ENCODE data around the gene TTC9C. TPM values are rescaled to one million over a fixed set of nuclear protein-coding genes. Genes with fewer than 3 reads are reported as not detected.
A peak's percentile ranks its signal among the peaks of the same experiment; 100 is the strongest.

The TTC9C gene
- total RNA-seq, 1 experiment from 2014 or later = 48.7 TPM

DNA sequence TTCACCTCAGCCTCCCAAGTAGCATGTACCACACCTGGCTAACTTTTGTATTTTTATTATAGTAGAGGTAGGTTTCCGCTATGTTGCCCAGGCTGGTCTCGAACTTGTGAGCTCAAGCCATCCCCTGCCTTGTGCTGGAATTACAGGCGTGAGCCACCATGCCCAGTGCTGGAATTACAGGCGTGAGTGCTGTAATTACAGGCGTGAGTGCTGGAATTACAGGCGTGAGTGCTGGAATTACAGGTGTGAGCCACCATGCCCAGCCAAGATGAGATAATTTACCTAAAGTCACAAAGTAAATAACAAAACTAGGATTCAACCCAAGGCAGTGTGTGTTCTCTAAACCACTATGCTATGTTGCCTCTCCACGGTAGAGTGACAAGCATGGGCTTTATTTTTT is 45.8 kb upstream of the TTC9C start:
- ChIA-PET POLR2A (interaction anchor here (0.6 kb wide), 1 partner anchor 11 kb away, joined by 3 read pairs; the partner anchor contains the start of gene UQCC3), CTCF (no interaction called here)
- ATAC-seq (no peak), DNase-seq (ENCODE audit: low spot score) (no peak)
- Mint-ChIP-seq H3K4me1 (peaks cover 12% of the 10 kb centered on the region), H3K36me3 (peaks cover 7% of the 10 kb centered on the region), H3K4me3 (no peak overlapping the region), H3K27ac (no peak overlapping the region), H3K9me3 (no peaks in the 10 kb centered on the region), H3K27me3 (ENCODE audit: low read depth) (no peaks in the 10 kb centered on the region)
- TF ChIP-seq ZNF423 (CRISPR knock-in tag; IDR thresholded peaks at IDR 0.05) (no peak), NFATC4 (CRISPR knock-in tag; IDR thresholded peaks at IDR 0.05) (no peak), JAZF1 (CRISPR knock-in tag; IDR thresholded peaks at IDR 0.05) (no peak), ZNF396 (CRISPR knock-in tag; IDR thresholded peaks at IDR 0.05; ENCODE audit: borderline replicate concordance) (no peak)
- TF ChIP-seq, protein P1, sequence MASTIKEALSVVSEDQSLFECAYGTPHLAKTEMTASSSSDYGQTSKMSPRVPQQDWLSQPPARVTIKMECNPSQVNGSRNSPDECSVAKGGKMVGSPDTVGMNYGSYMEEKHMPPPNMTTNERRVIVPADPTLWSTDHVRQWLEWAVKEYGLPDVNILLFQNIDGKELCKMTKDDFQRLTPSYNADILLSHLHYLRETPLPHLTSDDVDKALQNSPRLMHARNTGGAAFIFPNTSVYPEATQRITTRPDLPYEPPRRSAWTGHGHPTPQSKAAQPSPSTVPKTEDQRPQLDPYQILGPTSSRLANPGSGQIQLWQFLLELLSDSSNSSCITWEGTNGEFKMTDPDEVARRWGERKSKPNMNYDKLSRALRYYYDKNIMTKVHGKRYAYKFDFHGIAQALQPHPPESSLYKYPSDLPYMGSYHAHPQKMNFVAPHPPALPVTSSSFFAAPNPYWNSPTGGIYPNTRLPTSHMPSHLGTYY (CRISPR knock-in tag; IDR thresholded peaks at IDR 0.05) = no peak

DNA sequence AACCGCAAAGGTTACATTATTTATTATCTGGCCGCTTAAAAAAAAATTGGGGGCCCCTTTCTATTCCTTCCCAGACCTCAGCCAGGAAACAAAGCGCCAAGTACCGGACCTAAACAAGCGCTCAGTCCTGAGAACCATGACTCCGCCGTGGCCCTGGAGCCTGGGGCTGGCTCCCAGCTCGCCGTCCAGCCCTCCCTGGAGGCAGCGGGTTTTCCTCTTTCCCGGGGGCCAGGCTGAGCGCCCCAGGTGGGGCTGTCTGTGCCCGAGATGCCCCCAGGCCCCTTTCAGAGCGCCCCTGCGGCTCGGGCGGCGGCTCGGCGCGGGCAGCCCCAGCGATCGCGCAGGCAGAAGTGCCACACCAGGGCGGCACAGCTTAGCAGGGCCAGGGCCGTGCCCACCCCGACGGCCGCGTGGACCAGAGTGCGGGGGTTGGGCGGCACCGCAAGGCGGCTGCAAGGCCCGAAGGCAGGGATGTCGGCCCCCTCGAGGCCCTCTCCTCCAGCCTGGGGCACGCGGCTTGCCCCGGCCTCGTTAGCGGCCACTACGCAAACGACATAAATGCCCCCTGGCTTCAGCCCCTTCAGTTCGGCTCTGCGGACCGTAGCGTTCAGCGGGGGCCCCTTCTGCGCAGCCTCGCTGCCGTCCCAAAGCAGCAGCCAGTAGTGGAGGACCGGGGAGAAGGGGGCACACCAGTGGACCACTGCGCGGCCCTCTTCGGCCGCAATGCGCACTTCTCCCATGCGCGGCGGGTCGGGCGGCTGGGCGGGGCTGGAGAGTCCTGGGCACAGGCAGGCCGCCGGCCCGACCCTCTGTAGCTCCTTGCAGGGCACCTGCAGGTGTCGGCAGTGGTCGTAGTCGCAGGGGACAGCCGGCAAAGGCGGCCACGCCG is 40.5 kb upstream of the TTC9C start:
- POLR2A ChIA-PET = interaction anchor here (0.6 to 2.2 kb wide), 6 partner anchors 16 to 249 kb away, joined by 3 to 9 read pairs (median 8); partner anchors contain the start of genes BSCL2, C11orf98, CSKMT and GNG3
- peaks cover 18% of the 10 kb centered on the region for H3K36me3 Mint-ChIP-seq
- CTCF ChIA-PET = interaction anchor here (0.9 to 3.0 kb wide), 4 partner anchors 16 to 145 kb away, joined by 3 to 10 read pairs (median 5); partner anchors contain the start of genes HNRNPUL2, LBHD1 and TMEM179B
- ATAC-seq = peak; percentile 65
- peak overlapping the region; percentile 47; the same call in 1 of the 2 replicates for H3K27ac Mint-ChIP-seq
- TF ChIP-seq, protein P2, sequence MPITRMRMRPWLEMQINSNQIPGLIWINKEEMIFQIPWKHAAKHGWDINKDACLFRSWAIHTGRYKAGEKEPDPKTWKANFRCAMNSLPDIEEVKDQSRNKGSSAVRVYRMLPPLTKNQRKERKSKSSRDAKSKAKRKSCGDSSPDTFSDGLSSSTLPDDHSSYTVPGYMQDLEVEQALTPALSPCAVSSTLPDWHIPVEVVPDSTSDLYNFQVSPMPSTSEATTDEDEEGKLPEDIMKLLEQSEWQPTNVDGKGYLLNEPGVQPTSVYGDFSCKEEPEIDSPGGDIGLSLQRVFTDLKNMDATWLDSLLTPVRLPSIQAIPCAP (CRISPR knock-in tag; IDR thresholded peaks at IDR 0.05) = no peak
- TF ChIP-seq CREB1 (CRISPR knock-in tag; IDR thresholded peaks at IDR 0.05) (no peak), GTF2I (CRISPR knock-in tag; conservative IDR thresholded peaks at IDR 0.05) (no peak), FOXP1 (CRISPR knock-in tag; IDR thresholded peaks at IDR 0.05; ENCODE audit: borderline replicate concordance) (peak; percentile 50; the same call in 1 of the 2 replicates), RORB (CRISPR knock-in tag; IDR thresholded peaks at IDR 0.05) (no peak), ZBTB21 (CRISPR knock-in tag; IDR thresholded peaks at IDR 0.05; ENCODE audit: borderline replicate concordance) (no peak)
- TF ChIP-seq, protein P3, sequence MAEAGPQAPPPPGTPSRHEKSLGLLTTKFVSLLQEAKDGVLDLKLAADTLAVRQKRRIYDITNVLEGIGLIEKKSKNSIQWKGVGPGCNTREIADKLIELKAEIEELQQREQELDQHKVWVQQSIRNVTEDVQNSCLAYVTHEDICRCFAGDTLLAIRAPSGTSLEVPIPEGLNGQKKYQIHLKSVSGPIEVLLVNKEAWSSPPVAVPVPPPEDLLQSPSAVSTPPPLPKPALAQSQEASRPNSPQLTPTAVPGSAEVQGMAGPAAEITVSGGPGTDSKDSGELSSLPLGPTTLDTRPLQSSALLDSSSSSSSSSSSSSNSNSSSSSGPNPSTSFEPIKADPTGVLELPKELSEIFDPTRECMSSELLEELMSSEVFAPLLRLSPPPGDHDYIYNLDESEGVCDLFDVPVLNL (CRISPR knock-in tag; IDR thresholded peaks at IDR 0.05; ENCODE audit: borderline replicate concordance, low read depth) = no peak
- H3K4me3 Mint-ChIP-seq = peak overlapping the region; percentile 40
- DNase-seq (ENCODE audit: low spot score) = peak; percentile 41
- H3K9me3 Mint-ChIP-seq = no peaks in the 10 kb centered on the region
- H3K4me1 Mint-ChIP-seq = peaks cover 9% of the 10 kb centered on the region; the same call in 1 of the 2 replicates
- no peaks in the 10 kb centered on the region for H3K27me3 Mint-ChIP-seq (ENCODE audit: low read depth)

DNA sequence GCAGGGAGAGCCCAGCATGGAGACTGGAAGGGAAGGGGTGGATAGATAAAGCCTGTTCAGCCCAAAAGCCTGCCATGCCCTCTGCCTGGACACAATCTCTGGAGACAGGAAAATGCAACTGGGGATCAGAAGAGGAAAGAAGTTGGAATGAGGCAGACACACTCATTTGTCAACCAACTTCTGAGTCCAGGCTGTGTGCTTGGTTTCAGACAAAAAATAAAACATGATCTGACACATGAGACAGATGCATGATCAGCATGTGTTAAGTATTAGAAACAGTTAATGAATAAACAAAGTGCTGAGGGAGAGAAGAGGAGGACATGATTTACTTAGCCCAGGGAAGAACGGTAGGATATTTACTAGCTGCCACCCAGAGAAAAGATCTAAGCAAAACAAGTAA is 39.8 kb upstream of the TTC9C start:
- H3K4me3 Mint-ChIP-seq = 0 out of 2 replicates have a peak overlapping the region, but pooled peaks have one; percentile 40

More for the DNA sequence above, 39.8 kb upstream of the TTC9C start:
- H3K27me3 Mint-ChIP-seq (ENCODE audit: low read depth) = no peaks in the 10 kb centered on the region
- CTCF ChIA-PET = interaction anchor here (0.8 to 3.0 kb wide), 4 partner anchors 39 to 284 kb away, joined by 3 to 10 read pairs (median 6); partner anchors contain the start of genes HNRNPUL2 and TMEM179B
- peaks cover 21% of the 10 kb centered on the region for H3K36me3 Mint-ChIP-seq
- H3K9me3 Mint-ChIP-seq = no peaks in the 10 kb centered on the region
- H3K27ac Mint-ChIP-seq = peak overlapping the region; percentile 47
- TF ChIP-seq EMX1 (CRISPR knock-in tag; IDR thresholded peaks at IDR 0.05) (no peak), ESRRA (CRISPR knock-in tag; IDR thresholded peaks at IDR 0.05; ENCODE audit: borderline replicate concordance) (no peak)
- ATAC-seq (no peak), DNase-seq (ENCODE audit: low spot score) (no peak)
- POLR2A ChIA-PET = interaction anchor here (0.6 to 2.2 kb wide), 2 partner anchors 18 to 249 kb away, joined by 3 to 9 read pairs; partner anchors contain the start of genes BSCL2 and GNG3
- H3K4me1 Mint-ChIP-seq = peaks cover 9% of the 10 kb centered on the region; the same call in 1 of the 2 replicates
